ENCODE data around the gene DNAH9. TPM values are rescaled to one million over a fixed set of nuclear protein-coding genes. Genes with fewer than 3 reads are reported as not detected.

Gene DNAH9
- total and polyA plus RNA-seq, 11 donors: 0.07 to 2.3 (median 0.49) TPM; not detected in 7

- DNase-seq: no peak
Observed at GRCh38 chr17:11786711-11787438, 188.6 kb downstream of the DNAH9 start.

GRCh38 chr17:11795906-11796305, 197.6 kb downstream of the DNAH9 start:
- Histone ChIP-seq H3K9me3 (no peaks in the 10 kb centered on the region), H3K4me1 (no peaks in the 10 kb centered on the region), H3K27me3 (no peaks in the 10 kb centered on the region), H3K4me3 (no peak overlapping the region), H3K27ac (no peak overlapping the region), H3K36me3 (no peaks in the 10 kb centered on the region)
- WGBS, 4 donors: 79 to 99% (median 94%) methylated on average over 1 of the region's 1 CpG
- intact Hi-C loops (cut with DNase I): no loop called here
- DNase-seq (no peak), ATAC-seq (no peak)
- no peak for TF ChIP-seq POLR2A (IDR thresholded peaks at IDR 0.05)
- TF ChIP-seq, protein P1, sequence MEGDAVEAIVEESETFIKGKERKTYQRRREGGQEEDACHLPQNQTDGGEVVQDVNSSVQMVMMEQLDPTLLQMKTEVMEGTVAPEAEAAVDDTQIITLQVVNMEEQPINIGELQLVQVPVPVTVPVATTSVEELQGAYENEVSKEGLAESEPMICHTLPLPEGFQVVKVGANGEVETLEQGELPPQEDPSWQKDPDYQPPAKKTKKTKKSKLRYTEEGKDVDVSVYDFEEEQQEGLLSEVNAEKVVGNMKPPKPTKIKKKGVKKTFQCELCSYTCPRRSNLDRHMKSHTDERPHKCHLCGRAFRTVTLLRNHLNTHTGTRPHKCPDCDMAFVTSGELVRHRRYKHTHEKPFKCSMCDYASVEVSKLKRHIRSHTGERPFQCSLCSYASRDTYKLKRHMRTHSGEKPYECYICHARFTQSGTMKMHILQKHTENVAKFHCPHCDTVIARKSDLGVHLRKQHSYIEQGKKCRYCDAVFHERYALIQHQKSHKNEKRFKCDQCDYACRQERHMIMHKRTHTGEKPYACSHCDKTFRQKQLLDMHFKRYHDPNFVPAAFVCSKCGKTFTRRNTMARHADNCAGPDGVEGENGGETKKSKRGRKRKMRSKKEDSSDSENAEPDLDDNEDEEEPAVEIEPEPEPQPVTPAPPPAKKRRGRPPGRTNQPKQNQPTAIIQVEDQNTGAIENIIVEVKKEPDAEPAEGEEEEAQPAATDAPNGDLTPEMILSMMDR (IDR thresholded peaks at IDR 0.05): no peak

More at GRCh38 chr17:11786711-11787438, 188.6 kb downstream of the DNAH9 start:
- WGBS, 4 donors: 65 to 71% (median 70%) methylated on average over 8 to 9 of the region's 9 CpGs
- no peaks in the 10 kb centered on the region for H3K4me1 ChIP-seq
- no peak overlapping the region for H3K27ac ChIP-seq
- ATAC-seq: no peak
- H3K27me3 ChIP-seq: no peaks in the 10 kb centered on the region
- TF ChIP-seq, protein P1 (IDR thresholded peaks at IDR 0.05): no peak
- no peak overlapping the region for H3K4me3 ChIP-seq
- intact Hi-C loops (cut with DNase I): loop anchor here in 1 of 10 donors (10.0 kb wide), 1 partner anchor 62 kb away; no protein-coding TSS in a partner anchor
- H3K9me3 ChIP-seq: peaks cover 0 to 26% (median 0%) of the 10 kb centered on the region in 12 donors
- H3K36me3 ChIP-seq: no peaks in the 10 kb centered on the region

DNA sequence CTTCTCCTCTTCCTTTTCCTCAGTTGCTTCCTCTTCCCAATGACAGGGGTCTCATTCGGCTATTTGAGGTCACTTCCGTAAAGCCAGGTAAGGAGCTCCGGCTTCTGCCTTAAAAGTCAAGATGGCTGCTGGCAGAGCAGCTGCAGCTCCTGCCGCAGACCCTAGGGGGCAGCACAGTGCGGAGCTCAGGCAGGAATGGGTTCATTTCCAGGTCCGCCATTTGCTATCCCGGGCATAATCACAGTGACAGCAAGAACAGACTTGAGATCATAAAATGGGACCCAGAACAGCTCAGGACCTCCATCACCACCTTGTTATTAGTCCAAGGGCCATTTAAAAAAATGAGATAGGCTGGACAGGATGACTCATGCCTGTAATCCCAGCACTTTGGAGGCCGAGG, 199.5 kb downstream of the DNAH9 start:
- WGBS, 4 donors: 86 to 89% (median 87%) methylated on average over 8 of the region's 8 CpGs
- Histone ChIP-seq H3K27me3 (no peaks in the 10 kb centered on the region), H3K4me1 (no peaks in the 10 kb centered on the region), H3K4me3 (no peak overlapping the region), H3K27ac (no peak overlapping the region), H3K36me3 (no peaks in the 10 kb centered on the region), H3K9me3 (no peaks in the 10 kb centered on the region)
- TF ChIP-seq, protein P1 (IDR thresholded peaks at IDR 0.05): peak in 1 of 12 donors; percentile 11
- TF ChIP-seq POLR2A (IDR thresholded peaks at IDR 0.05): no peak
- ATAC-seq: no peak
- no peak for DNase-seq
- intact Hi-C loops (cut with DNase I): no loop called here

GRCh38 chr17:11803231-11803969, 205.1 kb downstream of the DNAH9 start:
- no peaks in the 10 kb centered on the region for H3K4me1 ChIP-seq
- H3K27me3 ChIP-seq: no peaks in the 10 kb centered on the region
- no peaks in the 10 kb centered on the region for H3K36me3 ChIP-seq
- H3K27ac ChIP-seq: no peak overlapping the region
- 68 to 72% (median 71%) methylated on average over 9 of the region's 9 CpGs for WGBS, 4 donors
- ATAC-seq (no peak), DNase-seq (no peak)
- intact Hi-C loops (cut with DNase I): no loop called here
- TF ChIP-seq, protein P1 (IDR thresholded peaks at IDR 0.05): no peak
- no peak for TF ChIP-seq POLR2A (IDR thresholded peaks at IDR 0.05)
- H3K9me3 ChIP-seq: no peaks in the 10 kb centered on the region
- H3K4me3 ChIP-seq: no peak overlapping the region
